ENCODE measurements around the gene USP15. TPM values are rescaled to one million over a fixed set of nuclear protein-coding genes. Genes with fewer than 3 reads are reported as not detected.

The USP15 gene
- total and polyA plus RNA-seq, 2 donors from 2014 or later = 31.7 to 62.8 TPM

DNA sequence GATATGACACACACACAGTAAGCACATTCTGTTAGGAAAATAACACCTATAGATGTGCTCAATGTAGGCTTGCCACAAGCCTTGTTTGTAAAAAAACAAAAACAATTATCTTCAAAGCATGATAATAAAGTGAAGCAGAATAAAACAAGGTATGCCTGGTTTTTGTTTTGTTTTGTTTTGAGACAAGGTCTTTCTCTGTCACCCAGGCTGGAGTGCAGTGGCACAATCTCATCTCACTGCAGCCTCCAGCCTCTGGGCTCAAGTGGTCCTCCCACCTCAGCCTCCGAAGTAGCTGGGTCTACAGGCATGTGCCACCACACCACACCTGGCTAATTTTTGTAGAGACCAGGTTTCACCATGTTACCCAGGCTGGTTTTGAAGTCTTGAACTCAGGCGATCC is 154.0 kb downstream of the USP15 start:
- Histone ChIP-seq H3K27ac (ENCODE audit: low read depth in 2 of 2, low read length in 2 of 2) (no peak overlapping the region), H3K9me3 (ENCODE audit: control insufficient read depth in 2 of 3, insufficient read depth in 1 of 3, low read length in 3 of 3) (no peaks in the 10 kb centered on the region), H3K4me1 (ENCODE audit: control insufficient read depth in 2 of 3, insufficient read depth in 2 of 3, low read depth in 1 of 3, low read length in 3 of 3) (no peaks in the 10 kb centered on the region), H3K36me3 (ENCODE audit: control insufficient read depth in 2 of 3, insufficient read depth in 3 of 3, low read length in 3 of 3) (no peaks in the 10 kb centered on the region), H3K27me3 (ENCODE audit: control insufficient read depth, insufficient read depth, low read length) (no peaks in the 10 kb centered on the region), H3K4me3 (ENCODE audit: low read length in 3 of 3) (no peak overlapping the region), H3K9ac (ENCODE audit: low read length in 3 of 3) (no peak overlapping the region)
- DNase-seq (no peak), FAIRE-seq (no peak)
- TF ChIP-seq, protein P1, sequence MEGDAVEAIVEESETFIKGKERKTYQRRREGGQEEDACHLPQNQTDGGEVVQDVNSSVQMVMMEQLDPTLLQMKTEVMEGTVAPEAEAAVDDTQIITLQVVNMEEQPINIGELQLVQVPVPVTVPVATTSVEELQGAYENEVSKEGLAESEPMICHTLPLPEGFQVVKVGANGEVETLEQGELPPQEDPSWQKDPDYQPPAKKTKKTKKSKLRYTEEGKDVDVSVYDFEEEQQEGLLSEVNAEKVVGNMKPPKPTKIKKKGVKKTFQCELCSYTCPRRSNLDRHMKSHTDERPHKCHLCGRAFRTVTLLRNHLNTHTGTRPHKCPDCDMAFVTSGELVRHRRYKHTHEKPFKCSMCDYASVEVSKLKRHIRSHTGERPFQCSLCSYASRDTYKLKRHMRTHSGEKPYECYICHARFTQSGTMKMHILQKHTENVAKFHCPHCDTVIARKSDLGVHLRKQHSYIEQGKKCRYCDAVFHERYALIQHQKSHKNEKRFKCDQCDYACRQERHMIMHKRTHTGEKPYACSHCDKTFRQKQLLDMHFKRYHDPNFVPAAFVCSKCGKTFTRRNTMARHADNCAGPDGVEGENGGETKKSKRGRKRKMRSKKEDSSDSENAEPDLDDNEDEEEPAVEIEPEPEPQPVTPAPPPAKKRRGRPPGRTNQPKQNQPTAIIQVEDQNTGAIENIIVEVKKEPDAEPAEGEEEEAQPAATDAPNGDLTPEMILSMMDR (IDR thresholded peaks at IDR 0.05; ENCODE audit: borderline replicate concordance, extremely low read depth, insufficient read depth) = no peak
- intact Hi-C loops (cut with DNase I) = no loop called here

DNA sequence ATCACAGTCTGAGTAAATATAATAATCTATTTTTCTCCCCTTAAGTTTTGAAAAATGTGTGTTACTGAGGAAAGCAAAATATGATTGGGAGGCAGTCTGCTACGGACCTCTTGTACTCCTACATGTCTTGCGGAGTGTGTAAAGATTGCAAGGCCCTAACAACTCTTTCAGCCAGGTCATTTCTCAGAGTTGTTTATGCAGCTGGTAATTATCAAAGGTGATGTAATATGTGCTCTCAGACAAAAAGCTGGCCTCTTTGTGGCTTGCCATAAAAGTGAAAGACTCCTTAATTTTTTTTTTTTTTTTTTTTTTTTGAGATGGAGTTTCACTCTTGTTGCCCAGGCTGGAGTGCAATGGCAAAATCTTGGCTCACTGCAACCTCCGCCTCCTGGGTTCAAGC is 165.9 kb downstream of the USP15 start:
- intact Hi-C loops (cut with DNase I) = no loop called here

DNA sequence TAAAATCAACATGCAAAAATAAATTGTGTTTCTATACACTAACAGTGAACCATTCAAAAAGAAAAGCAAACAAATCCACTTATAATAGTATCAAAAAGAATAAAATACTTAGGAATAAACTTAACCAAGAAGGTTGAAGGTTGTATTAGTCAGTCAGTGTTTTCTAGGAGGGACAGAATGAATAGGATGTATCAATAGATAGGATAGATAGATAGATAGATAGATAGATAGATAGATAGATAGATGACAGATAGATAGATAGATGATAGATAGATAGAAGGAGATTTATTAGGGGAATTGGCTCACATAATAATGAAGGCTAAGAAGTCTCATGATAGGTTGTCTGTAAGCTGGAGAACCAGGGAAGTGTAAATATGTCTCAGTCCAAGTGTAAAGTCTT is 169.3 kb downstream of the USP15 start:
- TF ChIP-seq, protein P1 (IDR thresholded peaks at IDR 0.05; ENCODE audit: borderline replicate concordance, extremely low read depth, insufficient read depth) = no peak
- Histone ChIP-seq H3K9me3 (ENCODE audit: control insufficient read depth in 2 of 3, insufficient read depth in 1 of 3, low read length in 3 of 3) (peaks cover 0 to 4% (median 0%) of the 10 kb centered on the region in 3 donors), H3K4me1 (ENCODE audit: control insufficient read depth in 2 of 3, insufficient read depth in 2 of 3, low read depth in 1 of 3, low read length in 3 of 3) (no peaks in the 10 kb centered on the region), H3K9ac (ENCODE audit: low read length in 3 of 3) (no peak overlapping the region), H3K27me3 (ENCODE audit: control insufficient read depth, insufficient read depth, low read length) (peaks cover 2% of the 10 kb centered on the region), H3K27ac (ENCODE audit: low read depth in 2 of 2, low read length in 2 of 2) (no peak overlapping the region), H3K4me3 (ENCODE audit: low read length in 3 of 3) (no peak overlapping the region), H3K36me3 (ENCODE audit: control insufficient read depth in 2 of 3, insufficient read depth in 3 of 3, low read length in 3 of 3) (no peaks in the 10 kb centered on the region)
- FAIRE-seq (no peak), DNase-seq (no peak)
- intact Hi-C loops (cut with DNase I) = no loop called here

More for the DNA sequence above, 165.9 kb downstream of the USP15 start:
- H3K36me3 ChIP-seq (ENCODE audit: control insufficient read depth in 2 of 3, insufficient read depth in 3 of 3, low read length in 3 of 3) = no peaks in the 10 kb centered on the region
- DNase-seq (no peak), FAIRE-seq (no peak)
- no peaks in the 10 kb centered on the region for H3K4me1 ChIP-seq (ENCODE audit: control insufficient read depth in 2 of 3, insufficient read depth in 2 of 3, low read depth in 1 of 3, low read length in 3 of 3)
- no peak overlapping the region for H3K4me3 ChIP-seq (ENCODE audit: low read length in 3 of 3)
- no peaks in the 10 kb centered on the region for H3K27me3 ChIP-seq (ENCODE audit: control insufficient read depth, insufficient read depth, low read length)
- no peak overlapping the region for H3K9ac ChIP-seq (ENCODE audit: low read length in 3 of 3)
- no peak overlapping the region for H3K27ac ChIP-seq (ENCODE audit: low read depth in 2 of 2, low read length in 2 of 2)
- TF ChIP-seq, protein P1 (IDR thresholded peaks at IDR 0.05; ENCODE audit: borderline replicate concordance, extremely low read depth, insufficient read depth) = no peak
- H3K9me3 ChIP-seq (ENCODE audit: control insufficient read depth in 2 of 3, insufficient read depth in 1 of 3, low read length in 3 of 3) = peaks cover 0 to 6% (median 0%) of the 10 kb centered on the region in 3 donors
